IPS DF 4.7 (cell line): Measurements from ENCODE around the gene BATF.

ENCODE experiments used
- DNase-seq: peaks from one replicate; pipeline ENCODE4 v3.0.0-alpha.2; 2013; ENCODE audit warnings: low spot score; ENCODE audit errors: extremely low read depth

BATF gene

GRCh38 chr14:75499084-75499875 is 23.0 kb upstream of the BATF start:
- no peak for DNase-seq

GRCh38 chr14:75501080-75501479 is 21.2 kb upstream of the BATF start:
- no peak for DNase-seq

GRCh38 chr14:75504411-75504810 is 17.9 kb upstream of the BATF start:
- DNase-seq: no peak

GRCh38 chr14:75506930-75507329 is 15.3 kb upstream of the BATF start:
- DNase-seq: no peak

GRCh38 chr14:75510547-75510946 is 11.7 kb upstream of the BATF start:
- DNase-seq: no peak

GRCh38 chr14:75511201-75511600 is 11.1 kb upstream of the BATF start:
- DNase-seq: no peak

GRCh38 chr14:75513911-75514672 is 8.2 kb upstream of the BATF start:
- DNase-seq: no peak

GRCh38 chr14:75514673-75515628 is 7.3 kb upstream of the BATF start:
- DNase-seq: no peak

- DNase-seq: no peak
Measured at GRCh38 chr14:75515629-75515996, 6.7 kb upstream of the BATF start.

GRCh38 chr14:75518625-75519024 is 3.6 kb upstream of the BATF start:
- DNase-seq: peak; percentile 64

- DNase-seq: no peak
Measured at GRCh38 chr14:75519394-75519793, 2.9 kb upstream of the BATF start.

GRCh38 chr14:75519826-75520728 is 2.2 kb upstream of the BATF start:
- DNase-seq: no peak

- no peak for DNase-seq
Measured at GRCh38 chr14:75520852-75521251, 1.4 kb upstream of the BATF start.

- DNase-seq: no peak
Measured at GRCh38 chr14:75521415-75522199, 662 bp upstream of the BATF start.

GRCh38 chr14:75522983-75523318 is 682 bp downstream of the BATF start:
- no peak for DNase-seq

- no peak for DNase-seq
Measured at GRCh38 chr14:75523771-75524171, 1.5 kb downstream of the BATF start.

GRCh38 chr14:75525969-75526368 is 3.7 kb downstream of the BATF start:
- DNase-seq: no peak

- no peak for DNase-seq
Measured at GRCh38 chr14:75527449-75528163, 5.3 kb downstream of the BATF start.

GRCh38 chr14:75531256-75531655 is 9.0 kb downstream of the BATF start:
- no peak for DNase-seq
